Lung (tissue), 12 donors: ENCODE measurements around the gene HERPUD1. TPM values are rescaled to one million over a fixed set of nuclear protein-coding genes. Genes with fewer than 3 reads are reported as not detected.

Experiments
- ATAC-seq: fragments of 200-7000 bp; cut with Tn5 transposase; one replicate; pipeline ENCODE4 v1.9.1; 2020; ENCODE audit warnings: moderate number of reproducible peaks; ENCODE audit not compliant: insufficient read depth, low FRiP score
- DNase-seq, 3 donors: peaks; one replicate each; pipeline ENCODE4 v3.0.0-alpha.2; 2013 to 2017
- H3K27ac ChIP-seq, 2 donors: one replicate each; pipeline ENCODE4 v1.5.1; 2013; ENCODE audit warnings: mild to moderate bottlenecking in 2 of 2, moderate library complexity in 2 of 2, control low read depth in 1 of 2, inconsistent platforms in 1 of 2, low read depth in 1 of 2, low read length in 1 of 2
- H3K27me3 ChIP-seq, 3 donors: one replicate each; pipeline ENCODE4 v1.5.1; 2013; ENCODE audit warnings: low read length in 2 of 3; ENCODE audit not compliant: control insufficient read depth in 3 of 3, insufficient read depth in 3 of 3
- H3K36me3 ChIP-seq, 4 donors: one replicate each; pipeline ENCODE4 v1.5.1; 2013; ENCODE audit warnings: low read length in 4 of 4, mild to moderate bottlenecking in 1 of 4, moderate library complexity in 1 of 4; ENCODE audit not compliant: control insufficient read depth in 4 of 4, insufficient read depth in 4 of 4
- H3K4me1 ChIP-seq, 5 donors: one replicate each; pipeline ENCODE4 v1.5.1; 2013; ENCODE audit warnings: low read length in 5 of 5, mild to moderate bottlenecking in 2 of 5, moderate library complexity in 1 of 5; ENCODE audit not compliant: control insufficient read depth in 5 of 5, insufficient read depth in 5 of 5
- H3K4me3 ChIP-seq: one replicate; pipeline ENCODE4 v1.5.1; 2013; ENCODE audit warnings: mild to moderate bottlenecking, control low read depth, moderate library complexity
- H3K9ac ChIP-seq, 2 donors: one replicate each; pipeline ENCODE4 v1.5.1; 2013; ENCODE audit warnings: low read length in 2 of 2, control low read depth in 1 of 2; ENCODE audit not compliant: insufficient read depth in 1 of 2
- H3K9me3 ChIP-seq, 4 donors: one replicate each; pipeline ENCODE4 v1.5.1; 2013; ENCODE audit warnings: low read length in 3 of 4, mild to moderate bottlenecking in 1 of 4, moderate library complexity in 1 of 4; ENCODE audit not compliant: control insufficient read depth in 4 of 4, insufficient read depth in 3 of 4
- WGBS, 2 donors: extraction: QIAGEN DNeasy Blood & Tissue Kit; methylation state at CpG; one replicate each; pipeline ENCODE4 v1.1.7; 2013; 5-methylcytosine and 5-hydroxymethylcytosine counted together
- polyA plus RNA-seq, 2 donors: library from polyadenylated mRNA; stranded (reverse); fragments of 200-250 nt; gene quantifications; one replicate each; pipeline ENCODE4 v1.2.1, GENCODE V29; 2013
- total RNA-seq, 2 donors: library from RNA; depleted of rRNA in 1 of 2; stranded (reverse); fragments of >200 nt in 1 of 2; gene quantifications; one replicate each; pipeline ENCODE4 v1.2.1, GENCODE V29; 2014 to 2021
- TF ChIP-seq, protein P1 (sequence below): IDR thresholded peaks from 2 replicates; pipeline ENCODE4 v1.5.1; 2012; ENCODE audit warnings: mild to moderate bottlenecking; ENCODE audit errors: control extremely low read depth, extremely low read depth
- donor health status: control.
- donor health status: control.
- donor health status: Bipolar disorder and iron deficiency.
- donor health status: healthy.
- donor health status: DM: yes; HTN: yes; CAD: no.

HERPUD1 gene
- total and polyA plus RNA-seq, 4 donors = 70.5 to 219 (median 144) TPM

DNA sequence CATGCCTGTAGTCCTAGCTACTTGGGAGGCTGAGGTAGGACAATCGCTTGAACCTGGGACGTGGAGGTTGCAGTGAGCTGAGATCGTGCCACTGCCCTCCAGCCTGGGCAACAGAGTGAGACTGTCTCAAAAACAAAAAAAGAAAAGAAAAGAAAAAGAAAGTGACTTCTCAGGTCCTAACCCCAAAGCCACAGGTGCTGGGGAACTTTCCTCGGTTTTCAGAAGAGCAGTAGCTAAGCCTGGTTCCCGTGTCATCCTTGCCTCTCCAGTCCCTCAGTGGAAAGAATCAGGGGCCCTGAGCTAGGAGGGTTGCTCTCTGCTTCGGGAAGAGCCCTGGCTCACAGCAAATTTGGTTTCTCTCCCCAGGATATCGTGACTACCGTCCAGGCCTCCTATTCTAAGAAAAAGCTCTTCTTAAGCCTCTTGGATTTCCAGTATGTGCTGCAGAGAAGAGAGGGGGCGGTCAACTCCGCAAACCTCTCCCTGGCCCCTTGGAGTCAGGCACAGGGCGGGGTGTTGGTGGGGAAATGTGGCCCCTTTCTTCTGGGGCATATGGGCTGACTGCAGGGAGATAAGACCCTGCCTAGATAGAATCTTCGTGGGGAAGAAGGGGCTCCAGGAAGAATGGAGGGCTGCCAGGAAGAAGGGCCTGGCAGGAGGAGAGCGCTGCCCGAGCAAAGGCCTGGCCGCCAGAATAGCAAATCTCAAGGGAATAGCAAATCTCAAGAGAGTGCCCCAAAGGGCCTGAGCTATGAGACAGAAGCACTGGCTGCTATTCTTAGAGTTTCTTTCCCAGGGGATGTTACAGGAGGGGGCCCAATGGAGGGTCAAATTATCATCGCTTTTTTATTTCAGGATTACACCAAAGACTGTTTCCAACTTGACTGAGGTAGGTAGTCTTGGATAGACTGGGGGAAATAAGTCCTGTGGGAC is 49.1 kb downstream of the HERPUD1 start:
- Histone ChIP-seq H3K36me3 (peaks cover 0 to 4% (median 0%) of the 10 kb centered on the region in 4 donors), H3K9ac (no peak overlapping the region), H3K9me3 (no peaks in the 10 kb centered on the region), H3K4me3 (no peak overlapping the region), H3K4me1 (peaks cover 0 to 11% (median 0%) of the 10 kb centered on the region in 5 donors), H3K27me3 (no peaks in the 10 kb centered on the region), H3K27ac (no peak overlapping the region)
- TF ChIP-seq, protein P1, sequence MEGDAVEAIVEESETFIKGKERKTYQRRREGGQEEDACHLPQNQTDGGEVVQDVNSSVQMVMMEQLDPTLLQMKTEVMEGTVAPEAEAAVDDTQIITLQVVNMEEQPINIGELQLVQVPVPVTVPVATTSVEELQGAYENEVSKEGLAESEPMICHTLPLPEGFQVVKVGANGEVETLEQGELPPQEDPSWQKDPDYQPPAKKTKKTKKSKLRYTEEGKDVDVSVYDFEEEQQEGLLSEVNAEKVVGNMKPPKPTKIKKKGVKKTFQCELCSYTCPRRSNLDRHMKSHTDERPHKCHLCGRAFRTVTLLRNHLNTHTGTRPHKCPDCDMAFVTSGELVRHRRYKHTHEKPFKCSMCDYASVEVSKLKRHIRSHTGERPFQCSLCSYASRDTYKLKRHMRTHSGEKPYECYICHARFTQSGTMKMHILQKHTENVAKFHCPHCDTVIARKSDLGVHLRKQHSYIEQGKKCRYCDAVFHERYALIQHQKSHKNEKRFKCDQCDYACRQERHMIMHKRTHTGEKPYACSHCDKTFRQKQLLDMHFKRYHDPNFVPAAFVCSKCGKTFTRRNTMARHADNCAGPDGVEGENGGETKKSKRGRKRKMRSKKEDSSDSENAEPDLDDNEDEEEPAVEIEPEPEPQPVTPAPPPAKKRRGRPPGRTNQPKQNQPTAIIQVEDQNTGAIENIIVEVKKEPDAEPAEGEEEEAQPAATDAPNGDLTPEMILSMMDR = no peak
- DNase-seq (no peak), ATAC-seq (no peak)
- 88% methylated on average over 16 of the region's 16 CpGs for WGBS, 2 donors

DNA sequence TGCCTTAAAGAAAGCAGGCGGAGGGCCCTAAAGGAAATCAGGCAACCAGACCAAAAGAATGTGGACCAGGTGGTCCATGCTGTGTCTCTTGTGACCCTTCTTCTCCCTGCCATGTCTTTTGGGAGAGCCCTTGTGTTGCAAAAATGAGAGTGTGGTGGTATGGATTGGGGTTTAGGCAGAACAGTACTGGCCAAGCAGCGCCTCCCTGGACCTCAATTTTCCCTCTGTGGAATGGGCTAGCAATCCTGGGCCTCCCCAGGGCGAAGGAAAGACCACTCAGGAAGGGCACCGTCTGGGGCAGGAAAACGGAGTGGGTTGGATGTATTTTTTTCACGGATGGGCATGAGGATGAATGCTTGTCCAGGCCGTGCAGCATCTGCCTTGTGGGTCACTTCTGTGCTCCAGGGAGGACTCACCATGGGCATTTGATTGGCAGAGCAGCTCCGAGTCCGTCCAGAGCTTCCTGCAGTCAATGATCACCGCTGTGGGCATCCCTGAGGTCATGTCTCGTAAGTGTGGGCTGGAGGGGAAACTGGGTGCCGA is 49.9 kb downstream of the HERPUD1 start:
- ATAC-seq = no peak
- DNase-seq = no peak
- Histone ChIP-seq H3K27me3 (no peaks in the 10 kb centered on the region), H3K27ac (no peak overlapping the region), H3K9me3 (no peaks in the 10 kb centered on the region), H3K4me1 (peaks cover 0 to 19% (median 0%) of the 10 kb centered on the region in 5 donors), H3K9ac (no peak overlapping the region), H3K36me3 (peaks cover 0 to 4% (median 0%) of the 10 kb centered on the region in 4 donors), H3K4me3 (no peak overlapping the region)
- TF ChIP-seq, protein P1 = no peak
- 84 to 89% methylated on average over 12 of the region's 12 CpGs for WGBS, 2 donors

DNA sequence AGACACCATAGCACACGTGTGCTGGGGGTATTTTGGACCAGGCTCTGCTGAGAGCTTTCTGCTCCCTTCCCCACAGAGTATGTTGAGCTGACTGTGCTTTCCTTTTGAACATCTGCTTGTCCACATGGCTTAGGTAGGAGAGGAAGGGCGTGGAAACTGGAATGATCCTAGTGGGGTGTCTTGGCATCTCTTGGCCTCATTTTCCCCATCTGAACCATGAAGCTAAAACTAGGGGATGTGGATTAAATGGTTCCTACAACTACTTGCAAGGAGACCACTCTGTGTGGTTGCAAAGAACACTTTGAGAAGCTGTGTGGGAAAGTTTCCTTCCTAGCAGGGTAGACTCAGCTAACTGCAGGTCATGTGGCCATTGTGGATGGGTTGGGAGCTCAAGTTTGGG is 50.8 kb downstream of the HERPUD1 start:
- WGBS, 2 donors = 96 to 98% methylated on average over 2 of the region's 2 CpGs
- H3K9ac ChIP-seq = no peak overlapping the region
- DNase-seq (no peak), ATAC-seq (no peak)
- H3K36me3 ChIP-seq = peaks cover 0 to 4% (median 0%) of the 10 kb centered on the region in 4 donors
- peaks cover 0 to 19% (median 0%) of the 10 kb centered on the region in 5 donors for H3K4me1 ChIP-seq
- H3K4me3 ChIP-seq = no peak overlapping the region
- no peak overlapping the region for H3K27ac ChIP-seq
- TF ChIP-seq, protein P1 = no peak
- H3K9me3 ChIP-seq = no peaks in the 10 kb centered on the region
- no peaks in the 10 kb centered on the region for H3K27me3 ChIP-seq
